GM12872 (cell line): ENCODE data around the gene ADAMTS20.

Experiments
- TF ChIP-seq, protein P1 (sequence below): IDR thresholded peaks from 3 replicates; pipeline ENCODE4 v1.5.1; 2011; ENCODE audit warnings: low read depth, mild to moderate bottlenecking, low read length, moderate library complexity; ENCODE audit not compliant: insufficient read depth

Gene ADAMTS20

DNA sequence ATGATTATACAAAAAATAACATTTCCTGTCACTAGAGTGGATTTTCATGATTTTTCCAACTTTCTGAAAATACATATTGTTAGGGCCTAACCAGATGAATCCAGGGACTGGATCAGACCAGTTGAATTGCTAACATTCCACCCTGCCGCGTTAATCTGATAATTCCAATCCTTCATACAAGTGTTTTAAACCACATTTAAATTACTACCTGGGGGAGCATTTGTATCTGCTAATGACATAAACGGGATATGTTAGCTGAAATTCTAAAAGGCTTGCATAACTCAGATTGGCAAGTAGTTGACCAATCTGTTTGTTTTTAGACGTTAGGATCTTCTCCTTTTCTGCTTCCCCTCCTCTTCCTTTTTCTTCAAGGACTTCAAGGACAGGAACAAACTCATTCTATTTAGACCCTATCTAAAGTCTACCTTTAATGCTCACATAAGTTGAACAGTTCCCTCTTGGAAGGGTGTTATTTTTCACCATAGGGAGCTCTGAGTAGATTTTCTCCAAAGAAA is 239.0 kb downstream of the ADAMTS20 start:
- TF ChIP-seq, protein P1, sequence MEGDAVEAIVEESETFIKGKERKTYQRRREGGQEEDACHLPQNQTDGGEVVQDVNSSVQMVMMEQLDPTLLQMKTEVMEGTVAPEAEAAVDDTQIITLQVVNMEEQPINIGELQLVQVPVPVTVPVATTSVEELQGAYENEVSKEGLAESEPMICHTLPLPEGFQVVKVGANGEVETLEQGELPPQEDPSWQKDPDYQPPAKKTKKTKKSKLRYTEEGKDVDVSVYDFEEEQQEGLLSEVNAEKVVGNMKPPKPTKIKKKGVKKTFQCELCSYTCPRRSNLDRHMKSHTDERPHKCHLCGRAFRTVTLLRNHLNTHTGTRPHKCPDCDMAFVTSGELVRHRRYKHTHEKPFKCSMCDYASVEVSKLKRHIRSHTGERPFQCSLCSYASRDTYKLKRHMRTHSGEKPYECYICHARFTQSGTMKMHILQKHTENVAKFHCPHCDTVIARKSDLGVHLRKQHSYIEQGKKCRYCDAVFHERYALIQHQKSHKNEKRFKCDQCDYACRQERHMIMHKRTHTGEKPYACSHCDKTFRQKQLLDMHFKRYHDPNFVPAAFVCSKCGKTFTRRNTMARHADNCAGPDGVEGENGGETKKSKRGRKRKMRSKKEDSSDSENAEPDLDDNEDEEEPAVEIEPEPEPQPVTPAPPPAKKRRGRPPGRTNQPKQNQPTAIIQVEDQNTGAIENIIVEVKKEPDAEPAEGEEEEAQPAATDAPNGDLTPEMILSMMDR, result no peak

GRCh38 chr12:43310596-43310995 is 241.4 kb downstream of the ADAMTS20 start:
- TF ChIP-seq, protein P1, result no peak

- TF ChIP-seq, protein P1, result no peak
Measured at GRCh38 chr12:43309959-43310358, 242.0 kb downstream of the ADAMTS20 start.

GRCh38 chr12:43308776-43309175 is 243.2 kb downstream of the ADAMTS20 start:
- TF ChIP-seq, protein P1, result no peak

GRCh38 chr12:43307126-43307525 is 244.9 kb downstream of the ADAMTS20 start:
- TF ChIP-seq, protein P1, result no peak

DNA sequence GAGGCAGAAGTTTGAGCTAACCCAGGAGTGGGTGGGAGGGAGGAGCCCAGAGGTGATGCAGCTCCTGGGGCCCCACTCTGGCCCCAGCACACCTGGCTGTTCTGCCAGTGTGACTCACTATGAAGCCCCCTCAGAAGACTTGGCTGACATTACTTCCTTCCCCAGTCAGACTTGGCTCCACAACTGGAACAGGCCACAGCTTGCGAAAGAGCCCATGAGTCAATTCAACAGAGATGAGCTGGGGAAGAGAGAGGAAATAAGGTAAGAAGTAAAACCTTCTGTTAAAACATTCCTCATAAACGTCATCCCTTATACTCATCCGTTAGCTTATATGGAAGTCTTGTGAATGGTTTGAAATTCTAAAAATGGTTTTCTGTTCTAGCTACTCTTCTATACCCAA is 245.9 kb downstream of the ADAMTS20 start:
- TF ChIP-seq, protein P1, result no peak

DNA sequence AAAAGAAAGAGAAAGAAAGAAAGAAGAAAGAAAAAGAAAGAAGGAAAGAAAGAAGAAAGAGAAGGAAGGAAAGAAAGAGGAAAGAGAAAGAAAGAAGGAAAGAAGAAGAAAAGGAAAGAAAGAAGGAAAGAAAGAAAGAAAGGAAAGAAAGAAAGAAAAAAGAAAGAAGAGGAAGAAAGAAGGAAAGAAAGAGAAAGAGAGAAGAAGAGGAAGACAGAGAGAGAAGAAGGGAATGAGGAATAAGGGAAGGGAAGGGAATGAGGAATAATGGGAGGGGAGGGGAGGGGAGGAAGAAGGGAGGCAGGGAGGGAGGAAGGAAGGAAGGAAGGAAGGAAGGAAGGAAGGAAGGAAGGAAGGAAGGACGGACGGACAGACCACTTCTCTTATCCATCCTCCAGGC is 246.9 kb downstream of the ADAMTS20 start:
- TF ChIP-seq, protein P1, result no peak
